ENCODE data around the gene ACSF2.

Gene ACSF2

DNA sequence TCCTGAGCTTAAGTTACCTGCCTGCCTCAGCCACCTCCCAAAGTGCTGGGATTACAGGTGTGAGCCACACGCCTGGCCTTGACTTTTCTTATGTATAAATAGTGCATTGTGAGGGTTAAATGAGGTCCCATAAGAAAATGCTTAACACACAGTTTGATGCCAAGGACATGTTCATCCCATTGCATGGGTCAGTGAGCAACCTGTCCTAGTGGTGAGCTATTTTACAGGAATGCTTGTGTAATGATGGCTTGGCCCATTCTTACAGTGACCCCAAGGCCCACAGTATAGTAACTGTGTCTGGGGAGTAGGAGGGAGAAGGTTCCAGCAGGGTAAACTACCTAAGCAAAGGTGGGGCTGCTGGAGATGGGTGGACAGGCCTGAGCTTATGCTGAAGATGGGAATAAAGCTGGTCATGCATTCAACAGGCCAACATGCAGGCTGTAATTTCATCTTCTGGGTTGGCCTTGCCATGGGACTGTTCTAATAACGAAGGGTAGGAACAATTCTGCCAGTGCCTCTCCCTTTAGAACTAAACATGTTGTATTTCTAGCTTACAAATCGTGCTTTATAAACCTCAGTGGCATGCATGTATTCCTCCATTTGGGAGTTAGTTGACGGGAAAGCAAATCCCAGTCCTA, 6.2 kb downstream of the ACSF2 start:
- H3K9me2 ChIP-seq (replicated peaks; ENCODE audit: insufficient read depth, low read length), result no peaks in the 10 kb centered on the region
- no peak overlapping the region for H3K4me3 ChIP-seq (ENCODE audit: low read length)
- no peak overlapping the region for H3K27ac ChIP-seq (ENCODE audit: low read length)
- no peaks in the 10 kb centered on the region for H4K20me1 ChIP-seq (ENCODE audit: insufficient read depth, low read length)
- no peak overlapping the region for H2AFZ ChIP-seq (ENCODE audit: low read length)
- no peak for DNase-seq
- H3F3A ChIP-seq (ENCODE audit: insufficient read depth, low read length), result peaks cover 4% of the 10 kb centered on the region
- no peak overlapping the region for H3K9ac ChIP-seq (ENCODE audit: low read length)
- H3K27me3 ChIP-seq (replicated peaks; ENCODE audit: insufficient read depth, low read length), result no peaks in the 10 kb centered on the region
- H3K36me3 ChIP-seq (replicated peaks; ENCODE audit: insufficient read depth, low read length), result no peaks in the 10 kb centered on the region
- H3K4me1 ChIP-seq (ENCODE audit: low read length), result peaks cover 6% of the 10 kb centered on the region
- TF ChIP-seq EZH2phosphoT487 (IDR thresholded peaks at IDR 0.05; ENCODE audit: low read length) (no peak), EZH2 (optimal IDR thresholded peaks at IDR 0.05; ENCODE audit: low read depth, low read length) (no peak)
- TF ChIP-seq, protein P1, sequence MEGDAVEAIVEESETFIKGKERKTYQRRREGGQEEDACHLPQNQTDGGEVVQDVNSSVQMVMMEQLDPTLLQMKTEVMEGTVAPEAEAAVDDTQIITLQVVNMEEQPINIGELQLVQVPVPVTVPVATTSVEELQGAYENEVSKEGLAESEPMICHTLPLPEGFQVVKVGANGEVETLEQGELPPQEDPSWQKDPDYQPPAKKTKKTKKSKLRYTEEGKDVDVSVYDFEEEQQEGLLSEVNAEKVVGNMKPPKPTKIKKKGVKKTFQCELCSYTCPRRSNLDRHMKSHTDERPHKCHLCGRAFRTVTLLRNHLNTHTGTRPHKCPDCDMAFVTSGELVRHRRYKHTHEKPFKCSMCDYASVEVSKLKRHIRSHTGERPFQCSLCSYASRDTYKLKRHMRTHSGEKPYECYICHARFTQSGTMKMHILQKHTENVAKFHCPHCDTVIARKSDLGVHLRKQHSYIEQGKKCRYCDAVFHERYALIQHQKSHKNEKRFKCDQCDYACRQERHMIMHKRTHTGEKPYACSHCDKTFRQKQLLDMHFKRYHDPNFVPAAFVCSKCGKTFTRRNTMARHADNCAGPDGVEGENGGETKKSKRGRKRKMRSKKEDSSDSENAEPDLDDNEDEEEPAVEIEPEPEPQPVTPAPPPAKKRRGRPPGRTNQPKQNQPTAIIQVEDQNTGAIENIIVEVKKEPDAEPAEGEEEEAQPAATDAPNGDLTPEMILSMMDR (IDR thresholded peaks at IDR 0.05; ENCODE audit: low read length), result no peak
- no peaks in the 10 kb centered on the region for H3K9me3 ChIP-seq (replicated peaks; ENCODE audit: insufficient read depth, low read length)
- no peak overlapping the region for H3K4me2 ChIP-seq (ENCODE audit: low read depth, low read length)
- H3K79me2 ChIP-seq (ENCODE audit: low read length), result 0 out of 2 replicates have a peak, but pooled peaks cover 10% of the 10 kb centered on the region

DNA sequence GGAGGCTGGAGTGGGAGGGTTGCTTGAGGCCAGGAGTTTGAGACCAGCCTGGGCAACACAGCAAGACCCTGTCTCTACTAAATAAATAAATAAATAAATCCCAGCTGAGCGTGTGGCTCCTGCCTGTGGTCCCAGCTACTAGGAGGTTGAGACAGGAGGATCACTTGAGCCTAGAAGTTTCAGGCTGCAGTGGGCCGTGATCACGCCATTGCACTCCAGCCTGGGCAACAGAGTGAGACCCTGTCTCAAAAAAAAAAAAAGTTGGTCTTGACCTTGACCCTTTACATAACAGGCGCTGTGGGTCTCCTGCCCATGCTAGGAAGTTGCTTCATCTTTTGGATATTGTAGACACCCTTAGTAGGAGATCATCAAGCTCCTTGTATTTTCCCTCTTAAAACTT, 11.4 kb downstream of the ACSF2 start:
- no peak overlapping the region for H3K27ac ChIP-seq (ENCODE audit: low read length)
- H3K4me1 ChIP-seq (ENCODE audit: low read length), result no peaks in the 10 kb centered on the region
- H3K9me2 ChIP-seq (replicated peaks; ENCODE audit: insufficient read depth, low read length), result no peaks in the 10 kb centered on the region
- H2AFZ ChIP-seq (ENCODE audit: low read length), result no peak overlapping the region
- H3K27me3 ChIP-seq (replicated peaks; ENCODE audit: insufficient read depth, low read length), result no peaks in the 10 kb centered on the region
- DNase-seq, result no peak
- H3K36me3 ChIP-seq (replicated peaks; ENCODE audit: insufficient read depth, low read length), result no peaks in the 10 kb centered on the region
- H4K20me1 ChIP-seq (ENCODE audit: insufficient read depth, low read length), result no peaks in the 10 kb centered on the region
- no peak overlapping the region for H3K4me3 ChIP-seq (ENCODE audit: low read length)
- TF ChIP-seq EZH2phosphoT487 (IDR thresholded peaks at IDR 0.05; ENCODE audit: low read length) (no peak), EZH2 (optimal IDR thresholded peaks at IDR 0.05; ENCODE audit: low read depth, low read length) (no peak)
- TF ChIP-seq, protein P1 (IDR thresholded peaks at IDR 0.05; ENCODE audit: low read length), result no peak
- H3F3A ChIP-seq (ENCODE audit: insufficient read depth, low read length), result no peaks in the 10 kb centered on the region
- H3K79me2 ChIP-seq (ENCODE audit: low read length), result no peaks in the 10 kb centered on the region
- no peak overlapping the region for H3K4me2 ChIP-seq (ENCODE audit: low read depth, low read length)
- no peaks in the 10 kb centered on the region for H3K9me3 ChIP-seq (replicated peaks; ENCODE audit: insufficient read depth, low read length)
- no peak overlapping the region for H3K9ac ChIP-seq (ENCODE audit: low read length)

DNA sequence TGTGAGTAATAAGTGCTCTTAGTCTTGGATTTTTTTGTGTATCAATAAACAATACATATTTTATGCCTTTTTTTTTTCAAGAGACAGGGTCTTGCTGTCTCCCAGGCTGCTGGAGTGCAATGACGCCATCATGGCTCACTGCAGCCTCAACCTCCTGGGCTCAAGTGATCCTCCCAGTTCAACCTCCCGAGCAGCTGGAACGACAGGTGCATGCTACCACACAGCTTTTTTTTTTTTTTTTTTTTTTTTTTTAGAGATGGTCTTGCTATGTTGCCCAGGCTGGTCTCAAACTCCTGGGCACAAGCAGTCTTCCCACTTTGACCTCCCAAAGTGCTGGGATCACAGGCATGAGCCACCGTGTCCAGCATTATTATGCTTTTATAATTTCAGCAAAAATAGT, 13.0 kb downstream of the ACSF2 start:
- TF ChIP-seq EZH2 (optimal IDR thresholded peaks at IDR 0.05; ENCODE audit: low read depth, low read length), result no peak
- TF ChIP-seq EZH2phosphoT487 (IDR thresholded peaks at IDR 0.05; ENCODE audit: low read length), result no peak
- TF ChIP-seq, protein P1 (IDR thresholded peaks at IDR 0.05; ENCODE audit: low read length), result no peak
- H3F3A ChIP-seq (ENCODE audit: insufficient read depth, low read length), result no peaks in the 10 kb centered on the region

More for the DNA sequence above, 13.0 kb downstream of the ACSF2 start:
- H4K20me1 ChIP-seq (ENCODE audit: insufficient read depth, low read length), result no peaks in the 10 kb centered on the region
- no peak overlapping the region for H3K4me2 ChIP-seq (ENCODE audit: low read depth, low read length)
- H3K4me1 ChIP-seq (ENCODE audit: low read length), result no peaks in the 10 kb centered on the region
- no peaks in the 10 kb centered on the region for H3K79me2 ChIP-seq (ENCODE audit: low read length)
- no peak overlapping the region for H3K4me3 ChIP-seq (ENCODE audit: low read length)
- no peaks in the 10 kb centered on the region for H3K27me3 ChIP-seq (replicated peaks; ENCODE audit: insufficient read depth, low read length)
- no peak for DNase-seq
- H2AFZ ChIP-seq (ENCODE audit: low read length), result no peak overlapping the region
- no peaks in the 10 kb centered on the region for H3K9me2 ChIP-seq (replicated peaks; ENCODE audit: insufficient read depth, low read length)
- H3K27ac ChIP-seq (ENCODE audit: low read length), result no peak overlapping the region
- no peaks in the 10 kb centered on the region for H3K36me3 ChIP-seq (replicated peaks; ENCODE audit: insufficient read depth, low read length)
- no peak overlapping the region for H3K9ac ChIP-seq (ENCODE audit: low read length)
- no peaks in the 10 kb centered on the region for H3K9me3 ChIP-seq (replicated peaks; ENCODE audit: insufficient read depth, low read length)
